ENCODE data around the gene TENM4.

GRCh38 chr11:78717041-78717440, 723.8 kb downstream of the TENM4 start:
- TF ChIP-seq, protein P1, sequence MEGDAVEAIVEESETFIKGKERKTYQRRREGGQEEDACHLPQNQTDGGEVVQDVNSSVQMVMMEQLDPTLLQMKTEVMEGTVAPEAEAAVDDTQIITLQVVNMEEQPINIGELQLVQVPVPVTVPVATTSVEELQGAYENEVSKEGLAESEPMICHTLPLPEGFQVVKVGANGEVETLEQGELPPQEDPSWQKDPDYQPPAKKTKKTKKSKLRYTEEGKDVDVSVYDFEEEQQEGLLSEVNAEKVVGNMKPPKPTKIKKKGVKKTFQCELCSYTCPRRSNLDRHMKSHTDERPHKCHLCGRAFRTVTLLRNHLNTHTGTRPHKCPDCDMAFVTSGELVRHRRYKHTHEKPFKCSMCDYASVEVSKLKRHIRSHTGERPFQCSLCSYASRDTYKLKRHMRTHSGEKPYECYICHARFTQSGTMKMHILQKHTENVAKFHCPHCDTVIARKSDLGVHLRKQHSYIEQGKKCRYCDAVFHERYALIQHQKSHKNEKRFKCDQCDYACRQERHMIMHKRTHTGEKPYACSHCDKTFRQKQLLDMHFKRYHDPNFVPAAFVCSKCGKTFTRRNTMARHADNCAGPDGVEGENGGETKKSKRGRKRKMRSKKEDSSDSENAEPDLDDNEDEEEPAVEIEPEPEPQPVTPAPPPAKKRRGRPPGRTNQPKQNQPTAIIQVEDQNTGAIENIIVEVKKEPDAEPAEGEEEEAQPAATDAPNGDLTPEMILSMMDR (IDR thresholded peaks at IDR 0.05; ENCODE audit: low read depth, low read length, poor library complexity, severe bottlenecking) = no peak
- no peak for TF ChIP-seq EZH2phosphoT487 (IDR thresholded peaks at IDR 0.05; ENCODE audit: borderline replicate concordance, low read length)

Data from DOHH2 (cell line).